T47D (cell line): ENCODE results near the gene ADAM10.

Experiments
- DNase-seq, 2 experiments: peaks; one replicate each; pipeline versions ENCODE4 v3.0.0 to v3.0.0-alpha.2; 2011 to 2012; ENCODE audit warnings: low read depth in 1 of 2, low spot score in 1 of 2
- JUND ChIP-seq: IDR thresholded peaks from 2 replicates; pipeline ENCODE4 v1.6.1; 2012; ENCODE audit warnings: low read depth
- in situ Hi-C: cut with HindIII; loops from 2 replicates; pipeline ENCODE4 v1.10.0; 2016; ENCODE audit warnings: low sequenced_read_pairs, low pct_unique_long_range_greater_than_20kb

ADAM10 gene

DNA sequence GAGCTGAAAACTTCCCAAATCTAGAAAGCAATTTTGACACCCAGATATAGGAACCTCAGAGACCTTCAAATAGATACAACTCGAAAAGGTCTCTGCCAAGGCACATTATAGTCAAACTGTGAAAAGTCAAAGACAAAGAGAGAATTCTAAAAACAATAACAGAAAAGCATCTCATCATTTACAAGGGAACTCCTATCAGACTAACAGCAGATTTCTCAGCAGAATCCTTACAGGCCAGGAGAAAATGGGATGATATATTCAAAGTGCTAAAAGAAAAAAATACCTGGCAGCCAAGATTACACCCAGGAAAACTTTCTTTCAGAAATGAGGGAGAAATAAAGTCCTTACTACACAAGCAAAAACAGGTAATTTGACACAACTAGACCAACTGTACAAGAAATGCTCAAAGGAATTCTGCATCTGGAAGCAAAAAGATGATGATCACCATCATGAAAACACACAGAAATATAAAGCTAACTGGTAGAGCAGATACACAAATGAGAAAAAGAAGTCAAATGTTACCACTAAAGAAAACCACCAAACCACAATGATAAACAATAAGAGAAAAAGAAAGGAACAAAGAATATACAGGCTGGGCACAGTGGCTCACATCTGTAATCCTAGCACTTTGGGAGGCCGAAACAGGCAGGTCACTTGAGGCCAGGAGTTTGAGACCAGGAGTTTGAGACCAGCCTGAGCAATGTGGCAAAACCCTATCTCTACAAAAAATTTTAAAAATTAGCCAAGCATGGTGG, 50.4 kb downstream of the ADAM10 start:
- no peak for TF ChIP-seq JUND
- in situ Hi-C loops: no loop called here
- no peak for DNase-seq

DNA sequence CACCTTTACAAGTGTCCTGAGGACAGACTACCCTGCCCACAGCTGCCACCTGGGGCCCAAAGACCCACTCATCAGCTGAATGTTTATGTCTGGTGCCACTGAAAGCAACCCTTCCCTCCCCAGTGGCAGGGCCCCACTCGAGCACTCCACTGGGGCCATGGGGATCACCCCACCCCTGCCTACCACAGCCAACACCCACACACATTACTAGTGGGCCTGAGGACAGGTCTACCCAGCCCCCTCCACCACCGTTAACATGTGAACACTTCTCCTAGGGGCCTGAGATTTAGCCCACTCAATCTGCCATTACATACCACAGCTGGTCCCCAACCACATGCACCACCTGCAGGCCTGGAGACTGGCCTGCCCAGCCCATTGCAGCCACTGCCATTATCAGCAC, 52.3 kb downstream of the ADAM10 start:
- in situ Hi-C loops: no loop called here
- TF ChIP-seq JUND: no peak
- no peak for DNase-seq

DNA sequence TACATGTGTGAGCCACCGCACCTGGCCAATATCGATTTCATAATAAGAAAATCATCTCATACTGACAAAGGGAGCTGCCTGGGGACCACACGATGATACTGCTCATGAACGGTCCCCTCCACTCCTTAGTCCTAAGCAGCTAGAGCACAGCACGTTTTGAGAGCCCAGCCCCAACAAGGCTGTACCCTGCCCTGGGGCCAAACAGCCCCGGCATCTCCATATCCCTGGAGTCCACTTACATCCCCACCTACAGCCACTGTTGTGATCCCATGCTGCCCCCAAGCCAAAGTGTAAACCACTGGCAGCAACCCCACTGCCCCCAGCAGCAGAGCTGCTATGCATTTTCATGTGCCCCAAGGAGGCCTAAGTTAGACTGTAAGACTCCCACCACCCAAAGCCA, 52.8 kb downstream of the ADAM10 start:
- DNase-seq: no peak
- in situ Hi-C loops: no loop called here
- TF ChIP-seq JUND: no peak

DNA sequence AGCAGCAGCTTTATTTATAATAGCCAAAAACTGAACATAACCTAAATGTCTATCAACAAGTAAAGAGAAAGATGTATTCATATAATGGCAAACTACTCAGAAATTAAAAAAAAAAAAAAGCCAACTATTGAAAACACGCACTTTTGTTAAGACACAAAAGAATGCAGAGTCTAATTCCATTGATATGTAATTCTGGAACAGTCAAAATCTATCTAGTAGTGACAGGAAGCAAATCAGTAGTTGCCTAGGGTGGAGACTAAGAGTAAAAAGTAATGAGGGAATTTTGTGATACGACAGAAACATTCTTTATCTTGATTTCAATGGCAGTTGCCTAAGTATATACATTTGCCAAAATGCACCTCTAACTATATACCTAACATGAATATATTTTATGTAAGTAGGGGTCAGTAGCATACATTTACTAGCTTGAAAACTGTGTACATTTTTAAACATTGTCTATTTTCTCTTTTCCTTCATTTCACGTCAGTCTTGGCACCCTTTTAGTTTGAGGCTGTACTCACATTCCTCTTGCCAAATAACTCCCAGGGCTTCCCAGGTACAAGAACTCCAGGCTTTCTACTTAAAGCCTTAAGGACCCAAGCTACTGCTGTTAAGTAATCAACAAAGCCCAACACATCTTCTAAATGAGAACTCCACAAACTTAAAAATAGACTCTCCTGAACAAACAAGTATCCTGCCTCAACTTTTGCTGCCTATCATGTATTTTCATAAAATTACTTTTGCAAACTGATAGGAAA, 54.7 kb downstream of the ADAM10 start:
- DNase-seq: no peak
- in situ Hi-C loops: no loop called here
- no peak for TF ChIP-seq JUND

DNA sequence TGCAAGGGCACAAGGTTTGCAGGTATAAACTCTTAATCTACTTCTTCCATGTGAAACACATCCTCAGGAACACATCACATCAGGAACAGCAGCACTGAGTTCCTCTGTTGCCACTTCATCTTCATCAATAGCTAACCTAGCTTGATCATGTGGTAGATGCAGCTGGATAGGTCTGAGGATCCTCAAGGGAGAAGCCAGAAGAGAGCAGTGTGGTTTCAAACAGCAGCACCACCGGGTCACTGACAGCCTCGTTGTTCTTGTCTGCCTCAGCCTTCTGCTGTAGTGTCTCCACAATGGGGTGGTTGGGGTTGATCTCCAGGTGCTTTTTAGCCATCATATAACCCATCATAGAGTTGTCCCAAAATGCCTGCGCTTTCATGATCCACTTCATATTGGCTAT, 58.8 kb downstream of the ADAM10 start:
- in situ Hi-C loops: no loop called here
- TF ChIP-seq JUND: no peak
- no peak for DNase-seq

DNA sequence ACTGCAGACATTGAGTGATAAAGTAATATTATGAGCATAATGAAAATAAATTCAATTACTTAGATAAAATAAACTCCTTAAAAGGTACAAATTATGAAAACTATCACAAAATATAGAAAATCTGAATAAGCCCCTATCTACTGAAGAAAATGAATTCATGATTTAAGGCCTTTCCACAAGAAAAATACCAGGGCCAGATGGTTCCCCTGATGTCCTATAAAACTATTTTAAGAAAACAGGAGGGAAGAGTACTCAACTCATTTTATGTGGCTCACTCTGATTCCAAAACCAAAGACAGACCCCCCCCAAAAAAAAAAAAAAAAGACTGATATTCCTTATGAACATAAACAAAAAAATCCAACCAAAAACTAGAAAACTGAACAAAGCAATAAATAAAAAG, 59.9 kb downstream of the ADAM10 start:
- in situ Hi-C loops: no loop called here
- no peak for TF ChIP-seq JUND
- DNase-seq: no peak

DNA sequence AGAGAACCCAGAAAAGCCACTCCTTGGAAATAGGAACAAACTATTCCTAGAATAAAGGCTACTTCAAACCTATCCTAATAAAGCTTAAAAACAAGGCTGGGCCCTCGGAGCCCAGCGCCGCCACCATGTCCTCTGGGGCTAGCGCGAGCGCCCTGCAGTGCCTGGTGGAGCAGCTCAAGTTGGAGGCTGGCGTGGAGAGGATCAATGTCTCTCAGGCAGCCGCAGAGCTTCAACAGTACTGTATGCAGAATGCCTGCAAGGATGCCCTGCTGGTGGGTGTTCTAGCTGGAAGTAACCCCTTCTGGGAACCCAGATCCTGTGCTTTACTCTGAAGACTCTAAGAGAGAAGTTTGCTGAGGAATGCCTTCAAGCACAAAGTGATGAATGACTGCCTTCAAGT, 63.2 kb downstream of the ADAM10 start:
- no peak for TF ChIP-seq JUND
- in situ Hi-C loops: no loop called here
- DNase-seq: no peak

DNA sequence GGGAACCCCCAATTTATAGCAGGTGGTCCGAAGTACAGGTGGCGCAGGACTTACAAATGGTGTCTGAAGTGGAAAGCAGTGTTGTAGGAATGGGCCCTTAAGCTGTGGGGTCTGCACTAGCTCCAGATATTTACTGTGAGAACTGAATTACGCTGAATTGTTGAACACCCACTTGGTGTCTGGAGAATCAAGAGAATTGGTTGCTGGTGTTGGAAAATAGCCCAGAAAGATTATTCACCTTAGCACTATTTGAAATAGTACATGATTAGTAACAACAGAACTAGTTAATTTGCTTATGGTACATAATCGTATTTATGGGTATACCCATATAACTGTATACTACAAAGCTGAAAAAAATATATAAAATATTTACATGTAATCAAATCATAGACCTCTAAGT, 64.8 kb downstream of the ADAM10 start:
- no peak for DNase-seq
- TF ChIP-seq JUND: no peak
- in situ Hi-C loops: no loop called here

DNA sequence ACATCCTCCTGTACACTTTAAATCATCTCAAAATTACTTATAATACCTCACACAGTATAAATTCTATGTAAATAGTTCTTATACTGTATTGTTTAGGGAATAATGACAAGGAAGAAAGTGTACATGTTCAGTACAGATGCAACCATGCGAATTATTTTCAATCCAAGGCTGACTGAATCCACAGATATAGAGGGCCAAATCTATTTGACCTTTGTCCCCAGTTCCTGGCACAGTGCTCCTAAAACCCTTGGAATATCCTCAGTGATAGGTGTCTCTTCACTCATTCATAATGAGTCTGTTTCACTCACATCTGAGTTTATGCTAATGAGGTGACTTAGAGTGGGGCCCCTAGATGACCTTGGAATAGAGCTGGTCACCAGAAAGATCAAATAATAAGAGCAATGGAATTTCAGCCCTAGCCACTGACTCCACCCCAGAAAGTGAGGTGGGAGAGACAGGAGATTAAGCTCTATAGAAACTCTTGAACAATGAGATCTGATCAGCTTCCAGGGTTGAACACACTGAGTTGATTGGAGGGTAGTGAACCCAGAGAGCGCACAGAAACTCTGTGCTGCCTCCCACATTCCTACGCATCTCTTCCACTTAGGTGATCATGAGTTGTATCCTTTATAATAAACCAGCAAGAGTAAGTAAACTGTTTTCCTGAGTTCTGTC, 65.3 kb downstream of the ADAM10 start:
- in situ Hi-C loops: no loop called here
- TF ChIP-seq JUND: no peak
- no peak for DNase-seq

DNA sequence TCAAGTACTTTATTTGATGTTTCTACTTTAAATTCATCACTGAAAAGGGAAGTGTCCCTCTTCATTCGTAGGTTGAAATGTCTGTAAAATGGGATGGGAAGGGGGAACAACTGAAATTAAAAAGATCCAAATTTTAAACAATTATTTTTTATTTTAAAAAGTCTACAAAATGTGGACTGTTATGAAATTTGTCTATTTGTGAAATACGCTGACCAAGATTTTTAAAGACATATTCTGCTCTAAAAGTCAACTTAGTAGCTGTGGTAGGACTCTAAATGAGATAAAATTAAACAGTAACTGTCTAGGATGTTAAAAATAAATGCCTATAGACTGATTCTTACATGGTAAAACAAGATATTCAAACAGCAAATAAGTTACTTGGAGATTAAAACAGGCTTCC, 67.3 kb downstream of the ADAM10 start:
- no peak for TF ChIP-seq JUND
- no peak for DNase-seq
- in situ Hi-C loops: no loop called here

DNA sequence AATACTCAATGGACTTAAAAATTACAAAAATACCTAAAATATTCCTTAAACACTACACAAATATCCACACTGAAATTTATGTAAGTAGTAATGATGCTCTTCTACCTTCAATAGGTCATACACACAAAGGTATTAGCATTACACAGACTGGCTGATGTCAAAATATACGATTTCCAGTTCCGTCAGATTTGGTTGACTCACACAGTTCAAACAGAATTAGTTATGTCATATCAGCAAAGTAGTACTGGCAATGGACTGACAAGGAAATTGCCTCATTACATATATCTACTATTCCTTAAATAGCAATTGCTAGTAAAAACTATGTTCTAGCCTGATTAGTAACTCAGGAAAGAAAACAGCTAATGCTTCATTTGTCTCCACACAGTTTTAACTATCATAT, 70.8 kb downstream of the ADAM10 start:
- TF ChIP-seq JUND: no peak
- DNase-seq: no peak
- in situ Hi-C loops: no loop called here

DNA sequence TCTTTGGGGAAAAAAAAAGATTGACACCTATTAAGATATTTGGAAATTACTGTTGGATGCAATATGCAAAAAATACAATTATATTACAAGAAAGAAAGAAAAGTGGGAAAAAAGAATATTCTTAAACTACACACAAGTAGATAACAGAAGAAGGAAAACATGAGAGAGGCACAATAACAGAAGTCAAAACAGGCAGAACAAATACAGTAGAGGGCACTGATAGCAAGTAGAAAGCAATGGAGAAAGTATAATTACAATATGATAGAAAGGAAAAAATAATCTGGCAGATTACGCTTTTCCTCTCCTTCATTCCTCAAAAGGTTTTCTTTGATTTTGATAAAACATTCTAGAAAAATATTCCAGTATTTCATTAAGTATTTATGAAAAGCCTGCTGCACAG, 72.1 kb downstream of the ADAM10 start:
- TF ChIP-seq JUND: no peak
- in situ Hi-C loops: no loop called here
- DNase-seq: no peak

DNA sequence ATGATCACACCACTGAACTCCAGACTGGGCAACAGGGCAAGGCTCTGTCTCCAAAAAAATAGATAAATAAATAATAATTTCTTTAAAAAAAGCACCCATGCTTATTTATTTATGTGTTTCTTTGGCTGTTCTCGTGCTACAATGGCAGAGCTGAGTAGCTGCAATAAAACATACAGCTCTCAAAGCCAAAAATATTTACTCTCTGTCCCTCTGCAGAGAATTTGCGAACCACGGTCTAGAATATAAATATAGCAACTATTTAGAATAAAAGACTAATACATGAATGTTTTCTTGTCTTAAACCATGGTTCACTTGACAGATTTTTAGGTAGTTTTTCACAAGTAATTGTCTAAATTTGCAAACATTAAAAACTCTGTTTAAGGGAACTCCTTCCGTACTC, 72.7 kb downstream of the ADAM10 start:
- no peak for DNase-seq
- TF ChIP-seq JUND: no peak
- in situ Hi-C loops: no loop called here

DNA sequence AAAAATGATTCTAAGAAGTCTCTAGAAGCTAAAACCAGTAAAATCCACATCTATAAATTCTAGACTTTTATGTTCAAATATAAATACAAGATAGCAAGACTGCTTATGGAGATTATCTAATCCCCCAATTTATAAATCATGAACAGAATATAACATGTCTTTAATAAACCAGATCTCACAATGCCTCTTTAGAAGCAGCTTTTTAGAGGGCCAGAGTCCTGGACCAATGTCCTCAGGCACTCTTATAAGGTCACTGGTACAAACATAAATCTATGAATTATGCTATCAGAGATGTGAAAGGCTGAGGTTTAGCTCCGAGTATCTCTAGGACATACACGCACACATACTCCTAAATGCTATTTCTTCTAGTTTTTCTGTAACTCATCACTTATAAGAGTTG, 78.3 kb downstream of the ADAM10 start:
- no peak for TF ChIP-seq JUND
- DNase-seq: no peak
- in situ Hi-C loops: no loop called here
